Glomerular visceral epithelial cell (primary cell): ENCODE measurements around the gene CCDC74A.
"Not testable (repeated sequence)": the region's sequence is repeated elsewhere in the genome, so short reads cannot be mapped to it uniquely, and the experiment has no call there.

Source experiments
- DNase-seq: peaks from one replicate; pipeline ENCODE4 v3.0.0-alpha.2; 2016; ENCODE audit errors: extremely low spot score

The CCDC74A gene

DNA sequence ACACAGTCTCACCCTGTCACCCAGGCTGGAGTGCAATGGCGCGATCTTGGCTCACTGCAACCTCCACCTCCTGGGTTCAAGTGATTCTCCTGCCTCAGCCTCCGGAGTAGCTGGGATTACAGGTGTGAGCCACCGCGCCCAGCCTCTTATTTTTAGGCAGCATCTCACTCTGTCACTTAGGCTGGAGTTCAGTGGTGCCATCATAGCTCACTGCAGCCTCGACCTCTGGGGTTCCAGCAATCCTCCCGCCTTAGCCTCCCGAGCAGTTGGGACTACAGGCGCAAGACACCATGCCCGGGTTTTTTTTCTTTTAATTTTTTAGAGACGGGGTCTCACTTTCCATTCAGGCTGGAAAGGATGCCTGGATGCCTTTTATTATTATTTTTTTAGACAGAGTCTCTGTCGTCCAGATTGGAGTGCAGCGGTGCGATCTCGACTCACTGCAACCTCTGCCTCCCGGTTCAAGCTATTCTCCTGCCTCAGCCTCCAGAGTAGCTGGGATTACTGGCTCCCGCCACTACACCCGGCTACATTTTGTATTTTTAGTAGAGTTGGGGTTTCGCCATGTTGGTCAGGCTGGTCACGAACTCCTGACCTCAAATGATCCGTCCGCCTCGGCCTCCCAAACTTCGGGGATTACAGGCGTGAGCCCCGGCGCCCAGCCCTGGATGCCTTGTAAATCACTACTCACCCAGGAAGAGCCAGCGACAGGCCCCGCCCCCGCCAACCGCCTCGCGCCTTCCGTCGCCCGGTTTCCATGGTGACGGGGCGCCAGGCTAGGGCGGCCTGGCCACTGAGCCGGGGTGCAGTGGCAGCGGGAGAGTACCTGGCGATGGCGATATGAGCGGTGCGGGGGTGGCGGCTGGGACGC is at the start of gene CCDC74A:
TSS of gene CCDC74A (plus strand) at position 758 of the 871 bp plus-strand sequence. CDS start at position 841, 83 bp downstream.
- peak; percentile 74 for DNase-seq

GRCh38 chr2:131478074-131478849 is 49.4 kb upstream of the CCDC74A start:
- not testable (repeated sequence) for DNase-seq

- DNase-seq, result not testable (repeated sequence)
Measured at GRCh38 chr2:131478850-131479461, 48.7 kb upstream of the CCDC74A start.

GRCh38 chr2:131480351-131480750 is 47.3 kb upstream of the CCDC74A start:
- not testable (repeated sequence) for DNase-seq

GRCh38 chr2:131482506-131483155 is 45.1 kb upstream of the CCDC74A start:
- DNase-seq, result not testable (repeated sequence)

DNA sequence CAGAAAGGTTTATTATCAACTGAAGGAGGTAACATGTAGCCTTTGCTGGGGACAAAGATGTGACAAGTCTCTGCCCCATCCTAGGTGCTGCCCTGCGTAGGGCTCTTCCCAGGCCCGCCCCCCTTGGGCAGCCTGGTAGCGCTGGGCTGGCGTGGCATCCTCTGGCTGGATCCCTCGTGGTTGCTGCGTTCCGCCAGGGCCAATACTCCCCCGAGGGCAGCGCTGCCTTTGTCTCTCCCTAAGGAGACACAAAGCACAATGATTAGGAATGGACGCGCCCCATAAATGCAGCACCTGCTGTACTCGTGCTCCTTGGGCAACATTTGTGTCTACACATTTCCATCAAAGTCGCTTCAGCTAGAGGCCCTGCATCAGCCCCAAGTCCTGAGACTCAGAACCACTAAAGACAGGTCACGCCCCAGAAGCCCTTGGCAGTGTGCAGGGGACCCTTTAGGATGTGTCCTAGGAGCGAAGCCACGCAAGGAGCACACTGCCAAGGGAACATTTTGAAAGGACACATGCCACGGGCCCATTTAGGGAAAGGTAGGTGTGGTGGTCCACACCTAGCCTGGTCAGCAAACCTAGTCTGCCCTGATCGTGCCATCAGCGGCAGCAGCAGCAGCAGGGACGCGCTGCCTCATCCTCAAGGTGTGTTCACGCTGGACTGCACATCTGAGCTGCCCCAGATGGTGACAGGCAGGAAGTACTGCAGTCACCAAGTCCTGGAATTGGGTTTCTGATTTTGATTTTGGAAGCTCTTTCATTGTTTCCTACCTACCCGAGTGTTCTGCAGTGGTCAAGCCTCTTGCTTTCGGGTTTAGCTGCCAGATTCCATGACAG is 43.5 kb upstream of the CCDC74A start:
- not testable (repeated sequence) for DNase-seq

- DNase-seq, result not testable (repeated sequence)
Measured at GRCh38 chr2:131484906-131485460, 42.7 kb upstream of the CCDC74A start.

DNA sequence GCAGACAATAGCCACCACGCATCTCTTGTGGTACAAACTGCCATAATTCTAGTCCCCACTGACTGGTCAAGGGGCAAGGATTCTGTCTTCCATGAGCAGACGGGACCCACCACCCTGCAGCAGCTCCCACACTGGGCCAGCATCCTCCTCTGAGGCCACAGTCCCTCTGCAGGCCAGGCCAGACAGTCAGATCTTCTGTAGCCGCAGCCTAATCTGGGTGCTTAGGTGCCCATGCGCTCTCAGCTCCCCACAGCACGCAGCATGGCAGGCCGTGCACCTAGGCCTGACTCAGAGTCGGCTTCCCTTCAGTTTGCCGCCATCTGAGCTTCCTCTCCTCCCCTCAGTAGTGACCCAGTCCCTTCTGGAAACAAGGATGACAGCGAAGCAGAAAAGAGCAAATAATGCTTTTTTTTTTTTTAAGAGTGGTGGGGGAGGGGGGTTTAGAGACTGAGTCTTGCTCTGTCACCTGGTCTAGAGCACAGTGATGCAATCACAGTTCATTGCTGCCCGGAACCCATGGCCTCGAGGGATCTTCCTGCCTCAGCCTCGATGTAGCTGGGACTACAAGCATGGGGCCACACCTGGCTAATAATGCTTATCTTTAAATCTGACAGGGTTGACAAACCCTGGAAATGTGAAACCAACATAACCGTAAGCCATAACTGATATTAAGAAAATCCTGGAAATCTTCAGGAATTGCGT is 41.3 kb upstream of the CCDC74A start:
- DNase-seq, result not testable (repeated sequence)

DNA sequence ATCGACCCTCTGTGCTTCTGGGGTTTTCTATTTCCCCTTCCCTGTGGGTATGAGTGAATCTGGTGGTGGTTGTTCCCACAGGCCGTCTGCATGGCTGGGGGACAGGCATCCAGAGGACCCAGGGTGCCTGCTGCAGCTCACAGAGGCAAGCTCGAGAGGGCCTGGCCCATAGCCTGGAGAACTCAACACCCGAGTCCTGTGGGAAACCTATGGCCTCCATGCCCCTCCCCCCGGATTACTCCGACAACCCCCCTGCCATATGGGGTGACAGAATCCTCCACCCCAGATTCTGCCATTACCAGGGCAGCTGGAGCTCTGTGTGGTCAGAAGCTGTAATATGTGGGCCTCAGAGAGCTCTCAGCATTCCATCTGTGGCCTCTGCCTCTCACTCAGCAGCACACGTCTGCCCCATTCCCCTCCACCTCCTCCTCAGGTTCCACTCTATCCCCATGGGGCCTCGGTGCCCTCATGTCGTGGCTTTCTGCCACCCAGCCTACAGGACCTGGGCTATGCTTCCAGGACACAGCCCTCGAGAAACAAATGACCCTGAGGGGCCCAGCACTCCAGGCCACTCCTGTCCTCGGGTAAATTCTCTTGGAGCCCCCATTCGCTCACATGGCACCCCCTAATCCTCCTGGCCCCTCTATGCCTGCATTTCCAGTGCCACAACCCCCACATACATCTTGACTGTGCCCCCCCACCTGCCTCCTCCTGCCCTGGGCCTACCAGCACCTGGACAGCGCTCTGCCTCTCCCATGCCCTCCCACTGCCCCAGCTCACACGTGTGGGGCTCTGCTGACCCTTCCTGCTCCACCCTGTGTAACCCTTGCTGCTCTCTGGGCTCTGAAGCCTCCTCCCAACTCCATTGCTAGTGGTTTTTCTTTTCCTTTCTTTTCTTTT is 39.1 kb upstream of the CCDC74A start:
- DNase-seq, result no peak

GRCh38 chr2:131490616-131491468 is 36.8 kb upstream of the CCDC74A start:
- DNase-seq, result peak; percentile 22

GRCh38 chr2:131491469-131491836 is 36.2 kb upstream of the CCDC74A start:
- peak; percentile 18 for DNase-seq

DNA sequence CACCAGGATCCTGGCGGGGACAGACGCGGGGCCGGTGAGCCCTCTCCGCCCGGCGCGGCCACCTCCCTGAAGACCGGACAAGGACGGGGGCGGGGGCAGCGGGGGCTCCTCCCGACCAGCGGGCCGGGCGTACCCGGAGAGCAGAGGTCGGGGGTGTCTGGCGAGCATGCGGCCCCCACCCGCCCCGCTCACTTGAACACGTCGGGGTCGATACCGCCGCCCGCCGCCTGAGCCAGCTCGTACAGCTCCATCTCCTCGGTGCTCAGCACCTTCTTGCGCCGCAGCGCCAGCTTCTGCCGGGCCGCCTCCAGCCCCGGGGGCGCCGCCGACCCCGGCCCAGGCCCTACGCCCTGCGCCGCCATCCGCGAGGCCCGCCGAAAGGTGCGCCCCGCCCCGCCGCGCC is 35.7 kb upstream of the CCDC74A start, which contains the start of gene MZT2A:
TSS of gene MZT2A (minus strand) at position 383 of the 403 bp plus-strand sequence. CDS start at position 362, 21 bp downstream.
- DNase-seq, result not testable (repeated sequence)

DNA sequence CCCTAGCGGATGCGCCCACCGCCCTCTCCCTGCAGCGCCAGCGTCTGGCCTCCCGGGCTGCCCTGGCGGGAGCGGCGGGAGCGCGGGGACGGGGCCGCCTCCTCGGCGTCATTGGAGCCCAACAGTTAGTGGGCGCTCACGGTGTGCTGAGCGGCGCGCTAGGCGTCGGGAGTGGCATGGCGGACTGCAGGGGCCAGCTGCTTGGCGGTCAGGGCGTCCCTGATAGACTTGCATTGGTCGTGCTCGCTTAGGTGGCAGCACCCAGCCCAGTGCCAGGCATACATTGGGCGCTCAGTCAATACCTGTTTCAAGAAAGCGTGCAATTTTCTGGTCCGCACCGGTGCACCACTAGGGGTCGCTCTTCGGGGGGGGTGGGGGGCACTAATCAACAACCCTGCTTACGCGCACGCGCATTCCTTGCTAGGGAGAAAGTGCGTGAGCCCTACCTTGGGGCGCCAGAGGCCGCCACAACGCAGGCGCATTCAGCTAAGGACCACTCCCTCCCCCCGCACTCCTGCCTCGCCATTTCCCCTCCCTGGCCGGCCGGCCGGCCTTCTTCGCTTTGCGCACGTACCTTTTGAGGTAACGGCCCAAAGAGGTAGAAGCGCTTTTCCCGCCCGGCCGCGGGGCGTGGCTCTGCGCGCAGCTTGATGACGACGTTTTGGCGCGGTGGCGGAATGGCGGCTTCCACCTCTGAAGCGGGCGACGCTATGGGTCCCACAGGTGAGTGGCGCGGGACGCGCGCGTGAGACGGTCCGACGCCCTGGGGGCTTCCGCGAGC is 35.1 kb upstream of the CCDC74A start:
- DNase-seq, result peak; percentile 99

- no peak for DNase-seq
Measured at GRCh38 chr2:131493199-131493968, 34.3 kb upstream of the CCDC74A start.

- not testable (repeated sequence) for DNase-seq
Measured at GRCh38 chr2:131495506-131495905, 32.2 kb upstream of the CCDC74A start.
